Thoracic aorta (tissue), 2 donors: ENCODE results near the gene WNT2. TPM values are rescaled to one million over a fixed set of nuclear protein-coding genes. Genes with fewer than 3 reads are reported as not detected.

Source experiments
- ATAC-seq: fragments of 150-250 bp; one replicate; pipeline ENCODE4 v1.8.0; 2017; ENCODE audit warnings: low read depth; ENCODE audit not compliant: insufficient number of reproducible peaks, low FRiP score
- DNase-seq: peaks from one replicate; pipeline ENCODE4 v3.0.0-alpha.2; 2020; ENCODE audit warnings: low spot score
- H3K27ac ChIP-seq, 2 donors: fragments of 200-600 bp; sonication (generic); 1 replicate in 1 of 2; 2 replicates in 1 of 2; pipeline ENCODE4 v1.5.1; 2016; ENCODE audit warnings: mild to moderate bottlenecking in 2 of 2, moderate library complexity in 2 of 2
- H3K27me3 ChIP-seq: fragments of 200-600 bp; sonication (generic); replicated peaks from 2 replicates; pipeline ENCODE4 v1.6.0; 2016; ENCODE audit warnings: mild to moderate bottlenecking; ENCODE audit not compliant: insufficient read depth
- H3K36me3 ChIP-seq: fragments of 200-600 bp; sonication (generic); one replicate; pipeline ENCODE4 v1.5.1; 2016
- H3K4me1 ChIP-seq, 2 donors: fragments of 200-600 bp; sonication (generic); 1 replicate in 1 of 2; 2 replicates in 1 of 2; pipeline versions ENCODE4 v1.5.1 to v1.6.0; 2016; ENCODE audit warnings: low read depth in 2 of 2, mild to moderate bottlenecking in 1 of 2; ENCODE audit not compliant: control insufficient read depth in 1 of 2
- H3K4me3 ChIP-seq: fragments of 200-600 bp; sonication (generic); 2 replicates; pipeline ENCODE4 v1.5.1; 2016; ENCODE audit warnings: mild to moderate bottlenecking
- H3K9me3 ChIP-seq: fragments of 200-600 bp; sonication (generic); 2 replicates; pipeline ENCODE4 v1.5.1; 2016
- CTCF ChIP-seq: fragments of 200-600 bp; sonication (generic); IDR thresholded peaks from one replicate; pipeline ENCODE4 v1.5.1; 2019; ENCODE audit warnings: antibody characterized with exemption
- total RNA-seq, 2 donors: library from RNA; depleted of rRNA; stranded (reverse); fragments of >200 nt; gene quantifications; one replicate each; pipeline versions ENCODE4 v1.1.0 to v1.2.3, GENCODE V29; 2016

WNT2 gene
- total RNA-seq, 2 donors from 2014 or later: 17.1 TPM; not detected in 1

- H3K27ac ChIP-seq: no peak overlapping the region
- H3K4me1 ChIP-seq: no peaks in the 10 kb centered on the region
- DNase-seq: no peak
- H3K9me3 ChIP-seq: no peaks in the 10 kb centered on the region
- no peaks in the 10 kb centered on the region for H3K27me3 ChIP-seq
- TF ChIP-seq CTCF: no peak
- no peak overlapping the region for H3K4me3 ChIP-seq
- H3K36me3 ChIP-seq: no peaks in the 10 kb centered on the region
- no peak for ATAC-seq
Observed at GRCh38 chr7:117225536-117225935, 97.3 kb downstream of the WNT2 start.

Other genes with a start within 250 kb of the WNT2 start
- gene ASZ1, start 104.4 kb upstream of the WNT2 start, total RNA-seq: not detected
- under 1 TPM in 1 of 2 donors, not detected in 1; 0.68 TPM for gene CFTR, start 157.0 kb upstream of the WNT2 start, total RNA-seq